ENCODE data around the gene PLEKHA7. TPM values are rescaled to one million over a fixed set of nuclear protein-coding genes. Genes with fewer than 3 reads are reported as not detected.

PLEKHA7 gene
- total and polyA plus RNA-seq, 2 of the 8 experiments (the other 6 are each of a cell fraction or from before 2014, with no cell fraction given) = 11.4 to 25.6 TPM

GRCh38 chr11:16833026-16833425 is 181.2 kb downstream of the PLEKHA7 start:
- Histone ChIP-seq H3K79me1 (ENCODE audit: low read depth, low read length) (no peaks in the 10 kb centered on the region), H3K4me1 (replicated peaks in 1 of 4; ENCODE audit: control insufficient read depth in 3 of 4, insufficient read depth in 4 of 4, low read length in 3 of 4) (peaks cover 0 to 7% (median 2%) of the 10 kb centered on the region in 4 experiments; a peak in 4 of 7 replicates), H3K79me2 (ENCODE audit: control insufficient read depth in 1 of 2, insufficient read depth in 2 of 2, low read length in 2 of 2) (no peaks in the 10 kb centered on the region), H2BK20ac (ENCODE audit: low read length) (no peak overlapping the region), H3K4ac (replicated peaks; ENCODE audit: insufficient read length, low read depth, low read length) (no peak overlapping the region), H3K9me3 (ENCODE audit: insufficient read depth in 2 of 2, low read depth in 1 of 2, low read length in 1 of 2) (no peaks in the 10 kb centered on the region), H2BK5ac (ENCODE audit: low read depth, low read length) (no peak overlapping the region), H4K91ac (replicated peaks; ENCODE audit: insufficient read length, low read length) (no peak overlapping the region), H2BK12ac (ENCODE audit: low read depth, low read length) (no peak overlapping the region), H3K23me2 (ENCODE audit: low read depth, low read length) (no peaks in the 10 kb centered on the region), H4K5ac (ENCODE audit: insufficient read length, low read depth, low read length) (no peak overlapping the region), H3K14ac (ENCODE audit: insufficient read length) (no peak overlapping the region), H3K27me3 (replicated peaks in 1 of 4; ENCODE audit: control insufficient read depth in 3 of 4, extremely low read depth in 1 of 4, insufficient read depth in 3 of 4, low read length in 3 of 4) (no peaks in the 10 kb centered on the region), H4K8ac (ENCODE audit: extremely low read depth, insufficient read depth, low read length) (no peak overlapping the region), H2BK15ac (ENCODE audit: low read length) (no peak overlapping the region), H3K36me3 (ENCODE audit: control insufficient read depth in 2 of 4, insufficient read depth in 4 of 4, low read length in 3 of 4) (no peaks in the 10 kb centered on the region), H2AK5ac (ENCODE audit: low read depth, low read length) (no peak overlapping the region), H3K27ac (ENCODE audit: low read depth, low read length) (no peak overlapping the region), H3K18ac (ENCODE audit: extremely low read depth, low read length) (no peak overlapping the region), H3K56ac (replicated peaks; ENCODE audit: insufficient read length, low read depth, low read length) (no peak overlapping the region), H2AFZ (ENCODE audit: low read length) (no peak overlapping the region), H3K9ac (replicated peaks in 1 of 4; ENCODE audit: extremely low read depth in 1 of 4, low read depth in 3 of 4, low read length in 3 of 4) (no peak overlapping the region), H4K20me1 (replicated peaks in 1 of 2; ENCODE audit: control insufficient read depth in 1 of 2, insufficient read depth in 2 of 2, low read length in 2 of 2) (no peaks in the 10 kb centered on the region), H2BK120ac (replicated peaks; ENCODE audit: low read depth, low read length) (no peak overlapping the region), H3K4me2 (ENCODE audit: insufficient read depth in 1 of 2, low read depth in 2 of 2, low read length in 2 of 2) (no peak overlapping the region; a peak in 1 of 4 replicates), H3K23ac (ENCODE audit: insufficient read length) (no peak overlapping the region), H3K4me3 (ENCODE audit: extremely low read depth in 1 of 4, insufficient read depth in 2 of 4, low read depth in 3 of 4, low read length in 4 of 4) (no peak overlapping the region)
- DNase-seq (ENCODE audit: low read depth in 1 of 2, low spot score in 2 of 2) (no peak), FAIRE-seq (no peak)
- 81% methylated on average over 2 of the region's 2 CpGs; no CpG with 5 or more reads in 1 of the 2 experiments for WGBS, 2 experiments (ENCODE audit: extremely low coverage in 1 of 2, insufficient coverage in 1 of 2, insufficient read length in 1 of 2, insufficient replicate concordance in 2 of 2, low coverage in 1 of 2, low lambda C conversion rate in 2 of 2, missing lambda C conversion rate in 1 of 2)
- CTCF ChIA-PET (ENCODE audit: partially characterized antibody) = interaction anchor here (0.6 to 8.5 kb wide), 6 partner anchors 12 to 1824 kb away, joined by 3 to 37 read pairs (median 4); partner anchors contain the start of gene PLEKHA7
- POLR2A ChIA-PET (ENCODE audit: partially characterized antibody) = interaction anchor here (1.2 kb wide), 1 partner anchor 9 kb away, joined by 3 read pairs; no protein-coding TSS in a partner anchor
- TF ChIP-seq NANOG (IDR thresholded peaks at IDR 0.05; ENCODE audit: insufficient read depth, low read depth, low read length, poor library complexity, severe bottlenecking) (no peak), RNF2 (IDR thresholded peaks at IDR 0.05; ENCODE audit: borderline replicate concordance, low read depth, low read length, missing control alignments, poor library complexity, severe bottlenecking) (no peak), E2F6 (IDR thresholded peaks at IDR 0.05) (no peak), KDM4A (IDR thresholded peaks at IDR 0.05; ENCODE audit: low read depth, low read length, severe bottlenecking) (no peak), HDAC6 (IDR thresholded peaks at IDR 0.05; ENCODE audit: low read depth, low read length) (no peak), BCL11A (IDR thresholded peaks at IDR 0.05; ENCODE audit: low read depth in 2 of 2, low read length in 2 of 2) (no peak), ASH2L (IDR thresholded peaks at IDR 0.05; ENCODE audit: low read length) (no peak), FOSL1 (IDR thresholded peaks at IDR 0.05; ENCODE audit: insufficient read depth, low read depth, low read length) (no peak), NRF1 (IDR thresholded peaks at IDR 0.05; ENCODE audit: low read depth, low read length) (no peak), EGR1 (IDR thresholded peaks at IDR 0.05; ENCODE audit: borderline replicate concordance, low read depth, low read length) (no peak)
- TF ChIP-seq, protein P1, sequence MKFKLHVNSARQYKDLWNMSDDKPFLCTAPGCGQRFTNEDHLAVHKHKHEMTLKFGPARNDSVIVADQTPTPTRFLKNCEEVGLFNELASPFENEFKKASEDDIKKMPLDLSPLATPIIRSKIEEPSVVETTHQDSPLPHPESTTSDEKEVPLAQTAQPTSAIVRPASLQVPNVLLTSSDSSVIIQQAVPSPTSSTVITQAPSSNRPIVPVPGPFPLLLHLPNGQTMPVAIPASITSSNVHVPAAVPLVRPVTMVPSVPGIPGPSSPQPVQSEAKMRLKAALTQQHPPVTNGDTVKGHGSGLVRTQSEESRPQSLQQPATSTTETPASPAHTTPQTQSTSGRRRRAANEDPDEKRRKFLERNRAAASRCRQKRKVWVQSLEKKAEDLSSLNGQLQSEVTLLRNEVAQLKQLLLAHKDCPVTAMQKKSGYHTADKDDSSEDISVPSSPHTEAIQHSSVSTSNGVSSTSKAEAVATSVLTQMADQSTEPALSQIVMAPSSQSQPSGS (IDR thresholded peaks at IDR 0.05; ENCODE audit: low read length) = no peak
